Measurements from ENCODE around the gene CNTF.

The CNTF gene

DNA sequence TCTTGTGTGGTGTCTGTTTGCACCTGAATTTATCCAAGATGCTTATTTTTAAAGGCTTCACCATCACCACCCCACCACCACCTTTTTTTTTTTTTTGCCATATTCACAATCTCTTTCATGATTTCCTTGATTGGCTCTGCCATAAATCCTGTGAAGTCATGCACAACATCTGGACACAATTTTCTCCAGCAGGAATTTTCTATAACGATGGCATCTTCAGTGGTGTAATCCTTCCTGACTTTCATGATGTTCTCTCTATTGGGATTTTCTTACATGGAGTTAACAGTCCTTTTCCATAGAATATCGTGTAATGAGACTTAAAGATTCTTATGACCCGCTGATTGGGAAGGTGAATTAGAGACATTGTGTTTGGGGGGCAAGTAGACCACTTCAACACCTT lies 25.8 kb upstream of the CNTF start:
- Histone ChIP-seq H3K27ac (peak overlapping the region; percentile 85), H3K9me3 (ENCODE audit: low read depth, low read length) (no peaks in the 10 kb centered on the region)
- DNase-seq (ENCODE audit: low read depth, low spot score): no peak

DNA sequence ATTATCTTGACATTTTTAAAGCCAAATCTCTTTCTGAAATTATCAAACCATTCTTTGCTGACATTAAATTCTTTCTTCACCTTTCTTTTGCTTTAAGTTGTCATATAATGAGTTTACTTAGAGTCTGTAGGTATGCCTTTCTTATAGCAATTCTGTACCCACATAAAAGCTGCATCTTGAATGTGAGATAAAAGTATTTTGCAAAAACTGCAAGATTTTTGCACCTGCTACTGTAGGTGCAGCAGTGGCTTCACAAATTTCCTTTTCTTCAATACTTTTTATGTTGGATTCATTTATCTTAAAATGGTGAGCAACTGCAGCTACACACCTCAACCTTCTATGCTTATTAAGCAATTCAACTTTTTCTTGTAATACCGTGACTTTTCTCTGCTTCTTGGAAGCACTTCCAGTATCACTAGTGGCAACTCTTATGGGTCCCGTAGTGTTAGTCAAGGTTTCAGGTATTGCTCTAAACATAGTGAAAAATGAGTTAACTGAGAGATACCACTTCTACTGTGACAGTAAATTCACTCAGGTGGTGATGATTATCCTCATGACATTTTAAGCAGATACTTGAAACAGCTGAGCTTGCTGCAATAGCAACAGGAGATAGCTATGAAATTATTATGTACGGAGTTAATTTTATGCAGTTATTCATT lies 24.9 kb upstream of the CNTF start:
- peaks cover 32% of the 10 kb centered on the region for H3K36me3 ChIP-seq (ENCODE audit: insufficient read depth, low read length)
- TF ChIP-seq POLR2AphosphoS5 (IDR thresholded peaks at IDR 0.05; ENCODE audit: borderline replicate concordance, low read depth, low read length) (no peak), FOXP2 (optimal IDR thresholded peaks at IDR 0.05; ENCODE audit: control extremely low read depth, extremely low read length, insufficient read depth) (no peak), EZH2 (IDR thresholded peaks at IDR 0.05) (no peak)
- H3K9me3 ChIP-seq (ENCODE audit: low read depth, low read length): no peaks in the 10 kb centered on the region
- H3K4me3 ChIP-seq: no peak overlapping the region
- H3K9ac ChIP-seq (ENCODE audit: insufficient read length): no peak overlapping the region
- peak overlapping the region; percentile 69; the same call in 1 of the 2 replicates for H3K27ac ChIP-seq
- DNase-seq (ENCODE audit: low read depth, low spot score): no peak

More for the DNA sequence above, 25.8 kb upstream of the CNTF start:
- no peak for TF ChIP-seq FOXP2 (optimal IDR thresholded peaks at IDR 0.05; ENCODE audit: control extremely low read depth, extremely low read length, insufficient read depth)
- no peak; the same call in 1 of the 2 replicates for TF ChIP-seq POLR2AphosphoS5 (IDR thresholded peaks at IDR 0.05; ENCODE audit: borderline replicate concordance, low read depth, low read length)
- no peak for TF ChIP-seq EZH2 (IDR thresholded peaks at IDR 0.05)
- H3K36me3 ChIP-seq (ENCODE audit: insufficient read depth, low read length): peaks cover 28% of the 10 kb centered on the region
- no peak overlapping the region for H3K9ac ChIP-seq (ENCODE audit: insufficient read length)
- peak overlapping the region; percentile 36; the same call in 1 of the 2 replicates for H3K4me3 ChIP-seq

DNA sequence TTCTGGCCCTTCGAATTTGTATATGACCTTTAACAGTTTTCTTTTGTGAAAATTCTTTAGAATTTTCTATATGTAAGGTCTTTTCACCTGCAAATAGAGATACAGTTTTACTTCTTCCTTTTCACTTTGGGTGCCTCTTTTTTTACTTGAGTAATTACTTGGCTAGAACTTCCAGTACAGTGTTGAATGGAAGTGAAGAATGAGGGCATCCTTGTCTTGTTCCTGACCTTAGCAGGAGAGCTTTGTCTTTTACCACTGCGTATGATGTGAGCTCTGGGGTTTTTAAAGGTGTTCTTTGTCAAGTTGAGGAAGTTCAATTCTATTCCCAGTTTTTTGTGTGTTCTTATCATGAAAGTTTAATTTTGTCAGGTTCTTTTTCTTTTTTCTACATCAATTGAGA lies 22.0 kb upstream of the CNTF start:
- peaks cover 42% of the 10 kb centered on the region for H3K36me3 ChIP-seq (ENCODE audit: insufficient read depth, low read length)
- no peak overlapping the region for H3K9ac ChIP-seq (ENCODE audit: insufficient read length)
- no peaks in the 10 kb centered on the region for H3K9me3 ChIP-seq (ENCODE audit: low read depth, low read length)
- no peak for DNase-seq (ENCODE audit: low read depth, low spot score)
- TF ChIP-seq POLR2AphosphoS5 (IDR thresholded peaks at IDR 0.05; ENCODE audit: borderline replicate concordance, low read depth, low read length) (no peak), EZH2 (IDR thresholded peaks at IDR 0.05) (no peak), FOXP2 (optimal IDR thresholded peaks at IDR 0.05; ENCODE audit: control extremely low read depth, extremely low read length, insufficient read depth) (no peak)
- no peak overlapping the region for H3K27ac ChIP-seq
- no peak overlapping the region for H3K4me3 ChIP-seq

DNA sequence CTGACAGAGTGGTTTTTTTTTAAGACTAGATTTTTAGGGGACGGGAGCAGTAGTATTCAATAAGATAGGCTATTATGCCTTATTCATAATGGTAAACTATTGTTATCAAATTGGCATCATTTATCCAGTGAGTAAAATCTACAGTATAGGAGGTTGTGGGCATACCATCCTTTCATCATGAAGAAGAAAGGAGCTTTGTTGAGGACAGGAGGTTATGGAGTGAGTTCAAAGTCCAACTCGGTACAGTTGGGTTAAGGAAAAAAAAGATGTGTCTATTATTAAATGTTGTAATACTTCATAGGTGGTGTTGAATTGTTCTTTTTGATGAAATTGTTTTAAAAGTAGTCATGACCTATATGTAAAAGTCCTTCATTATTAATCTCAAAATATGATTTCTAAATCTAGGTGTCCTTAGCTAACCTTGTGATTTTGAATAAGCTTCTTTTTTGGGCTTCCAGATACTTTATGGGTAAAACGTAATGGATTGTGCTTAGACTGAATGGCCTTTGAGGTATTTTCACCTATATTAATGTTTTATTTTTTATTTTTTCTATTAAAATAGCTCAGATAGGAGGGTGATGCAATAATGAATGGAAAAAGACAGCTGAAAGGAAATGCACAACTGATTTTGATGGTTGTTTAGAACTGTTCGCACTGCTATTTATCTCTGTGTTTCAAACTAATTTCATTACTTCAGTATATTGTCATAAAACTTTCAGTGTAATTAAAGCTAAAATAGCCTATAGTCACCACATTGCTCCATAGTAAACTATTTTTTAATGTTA lies 15.3 kb upstream of the CNTF start:
- no peak for DNase-seq (ENCODE audit: low read depth, low spot score)
- Histone ChIP-seq H3K27ac (no peak overlapping the region), H3K4me3 (no peak overlapping the region), H3K36me3 (ENCODE audit: insufficient read depth, low read length) (peaks cover 60% of the 10 kb centered on the region), H3K9me3 (ENCODE audit: low read depth, low read length) (no peaks in the 10 kb centered on the region), H3K9ac (ENCODE audit: insufficient read length) (no peak overlapping the region)
- TF ChIP-seq FOXP2 (optimal IDR thresholded peaks at IDR 0.05; ENCODE audit: control extremely low read depth, extremely low read length, insufficient read depth) (no peak), EZH2 (IDR thresholded peaks at IDR 0.05) (no peak), POLR2AphosphoS5 (IDR thresholded peaks at IDR 0.05; ENCODE audit: borderline replicate concordance, low read depth, low read length) (no peak)

DNA sequence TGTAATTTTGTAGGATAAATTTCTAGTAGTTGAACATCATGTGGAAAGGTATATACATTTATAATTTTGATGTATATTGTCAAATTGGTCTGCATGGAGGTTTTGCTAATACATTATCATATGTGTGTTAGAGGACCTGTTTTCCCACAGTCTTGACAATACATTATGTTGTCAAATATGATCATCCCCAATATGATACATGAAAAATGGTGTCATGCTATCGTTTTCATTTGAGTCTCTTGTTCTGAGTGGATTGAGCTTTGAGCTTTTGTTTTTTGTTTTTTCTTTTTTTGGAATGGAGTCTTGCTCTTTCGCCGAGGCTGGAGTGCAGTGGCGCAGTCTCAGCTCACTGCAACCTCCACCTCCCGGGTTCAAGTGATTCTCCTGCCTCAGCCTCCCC lies 14.1 kb upstream of the CNTF start:
- TF ChIP-seq EZH2 (IDR thresholded peaks at IDR 0.05) (no peak), FOXP2 (optimal IDR thresholded peaks at IDR 0.05; ENCODE audit: control extremely low read depth, extremely low read length, insufficient read depth) (no peak), POLR2AphosphoS5 (IDR thresholded peaks at IDR 0.05; ENCODE audit: borderline replicate concordance, low read depth, low read length) (no peak)

DNA sequence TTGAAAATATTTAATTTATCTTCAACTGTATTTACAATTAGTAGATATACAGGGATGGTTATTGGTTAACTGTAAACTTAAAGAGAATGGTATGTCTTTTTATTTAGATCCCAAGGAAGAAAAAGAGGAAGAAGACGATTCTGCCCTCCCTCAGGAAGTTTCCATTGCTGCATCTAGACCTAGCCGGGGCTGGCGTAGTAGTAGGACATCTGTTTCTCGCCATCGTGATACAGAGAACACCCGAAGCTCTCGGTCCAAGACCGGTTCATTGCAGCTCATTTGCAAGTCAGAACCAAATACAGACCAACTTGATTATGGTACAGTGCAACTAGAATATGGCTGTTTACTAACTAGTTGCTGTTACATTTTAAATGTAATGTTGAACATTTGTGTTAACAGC lies 12.7 kb upstream of the CNTF start:
- H3K27ac ChIP-seq: no peak overlapping the region
- H3K36me3 ChIP-seq (ENCODE audit: insufficient read depth, low read length): peaks cover 68% of the 10 kb centered on the region
- H3K9ac ChIP-seq (ENCODE audit: insufficient read length): no peak overlapping the region
- H3K9me3 ChIP-seq (ENCODE audit: low read depth, low read length): no peaks in the 10 kb centered on the region
- TF ChIP-seq EZH2 (IDR thresholded peaks at IDR 0.05) (no peak), POLR2AphosphoS5 (IDR thresholded peaks at IDR 0.05; ENCODE audit: borderline replicate concordance, low read depth, low read length) (no peak), FOXP2 (optimal IDR thresholded peaks at IDR 0.05; ENCODE audit: control extremely low read depth, extremely low read length, insufficient read depth) (no peak)
- DNase-seq (ENCODE audit: low read depth, low spot score): no peak
- no peak overlapping the region for H3K4me3 ChIP-seq

More for the DNA sequence above, 14.1 kb upstream of the CNTF start:
- H3K9ac ChIP-seq (ENCODE audit: insufficient read length): no peak overlapping the region
- H3K9me3 ChIP-seq (ENCODE audit: low read depth, low read length): no peaks in the 10 kb centered on the region
- DNase-seq (ENCODE audit: low read depth, low spot score): no peak
- peaks cover 62% of the 10 kb centered on the region for H3K36me3 ChIP-seq (ENCODE audit: insufficient read depth, low read length)
- no peak overlapping the region for H3K27ac ChIP-seq
- no peak overlapping the region for H3K4me3 ChIP-seq

DNA sequence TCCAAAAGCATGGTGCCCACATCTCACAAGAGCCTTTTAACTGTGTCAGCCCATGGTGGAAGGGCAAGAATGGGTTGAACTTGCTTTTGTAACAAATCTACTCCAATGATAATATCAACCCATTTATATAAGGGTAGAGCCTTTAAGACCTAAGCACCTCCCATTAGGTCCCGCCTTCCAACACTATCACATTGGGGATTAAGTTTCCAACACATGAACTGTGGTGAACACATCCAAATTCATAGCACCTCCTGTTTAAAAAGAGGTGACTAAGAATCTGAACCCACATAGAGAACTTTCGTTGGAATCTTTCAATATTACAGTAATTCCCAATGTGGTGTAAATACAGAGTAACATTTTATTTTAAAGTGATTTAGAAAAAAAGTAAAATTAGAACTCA lies 9.2 kb upstream of the CNTF start:
- no peak overlapping the region for H3K27ac ChIP-seq
- DNase-seq (ENCODE audit: low read depth, low spot score): no peak
- H3K36me3 ChIP-seq (ENCODE audit: insufficient read depth, low read length): peaks cover 92% of the 10 kb centered on the region
- TF ChIP-seq FOXP2 (optimal IDR thresholded peaks at IDR 0.05; ENCODE audit: control extremely low read depth, extremely low read length, insufficient read depth) (no peak), POLR2AphosphoS5 (IDR thresholded peaks at IDR 0.05; ENCODE audit: borderline replicate concordance, low read depth, low read length) (no peak), EZH2 (IDR thresholded peaks at IDR 0.05) (no peak)
- no peaks in the 10 kb centered on the region for H3K9me3 ChIP-seq (ENCODE audit: low read depth, low read length)
- H3K4me3 ChIP-seq: no peak overlapping the region
- H3K9ac ChIP-seq (ENCODE audit: insufficient read length): no peak overlapping the region

DNA sequence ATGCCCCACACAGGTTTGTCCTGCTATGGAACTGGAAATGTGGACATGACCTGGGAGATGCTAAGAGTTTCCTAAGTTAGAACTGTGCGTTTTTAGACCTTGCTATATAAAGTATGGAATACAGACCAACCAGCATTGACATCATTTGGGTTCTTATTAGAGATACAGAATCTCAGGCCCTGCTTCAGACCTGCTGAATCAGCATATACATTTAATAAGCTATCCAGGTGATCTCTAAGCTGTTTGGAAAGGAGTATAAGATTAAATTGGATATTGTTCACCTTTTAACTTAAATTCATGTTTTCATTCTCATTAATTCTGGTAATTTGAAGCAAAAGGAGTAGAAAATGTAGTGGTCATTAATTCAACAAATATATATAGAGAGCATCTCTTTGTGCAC lies 6.9 kb upstream of the CNTF start:
- no peak for DNase-seq (ENCODE audit: low read depth, low spot score)
- peaks cover 100% of the 10 kb centered on the region for H3K36me3 ChIP-seq (ENCODE audit: insufficient read depth, low read length)
- no peaks in the 10 kb centered on the region for H3K9me3 ChIP-seq (ENCODE audit: low read depth, low read length)
- H3K9ac ChIP-seq (ENCODE audit: insufficient read length): no peak overlapping the region
- TF ChIP-seq FOXP2 (optimal IDR thresholded peaks at IDR 0.05; ENCODE audit: control extremely low read depth, extremely low read length, insufficient read depth) (no peak), POLR2AphosphoS5 (IDR thresholded peaks at IDR 0.05; ENCODE audit: borderline replicate concordance, low read depth, low read length) (no peak), EZH2 (IDR thresholded peaks at IDR 0.05) (no peak)
- H3K27ac ChIP-seq: no peak overlapping the region
- no peak overlapping the region for H3K4me3 ChIP-seq

Measured in SK-N-MC (cell line).